AG09319 (cell line): ENCODE data around the gene FOXR1.

ENCODE experiments used
- DNase-seq: peaks from one replicate; pipeline ENCODE4 v3.0.0-alpha.2; 2010; ENCODE audit warnings: low read depth; ENCODE audit errors: extremely low read depth
- CTCF ChIP-seq: IDR thresholded peaks from 2 replicates; pipeline ENCODE4 v1.5.1; 2011; ENCODE audit warnings: low read depth, mild to moderate bottlenecking, inconsistent platforms, low read length, moderate library complexity

FOXR1 gene

GRCh38 chr11:118971646-118972045 is at the start of gene FOXR1:
FOXR1 (plus strand) TSS chr11:118971761; CDS start chr11:118971932, 171 bp downstream.
- no peak for TF ChIP-seq CTCF
- no peak for DNase-seq

GRCh38 chr11:118921929-118922744 is 49.4 kb upstream of the FOXR1 start:
- no peak for TF ChIP-seq CTCF
- DNase-seq = peak; percentile 66

GRCh38 chr11:118922745-118923627 is 48.6 kb upstream of the FOXR1 start:
- TF ChIP-seq CTCF = no peak
- no peak for DNase-seq

- no peak for DNase-seq
- TF ChIP-seq CTCF = no peak
Measured at GRCh38 chr11:118923721-118924587, 47.6 kb upstream of the FOXR1 start.

GRCh38 chr11:118924591-118925585 is 46.7 kb upstream of the FOXR1 start:
- TF ChIP-seq CTCF = no peak
- DNase-seq = no peak

- DNase-seq = no peak
- TF ChIP-seq CTCF = no peak
Measured at GRCh38 chr11:118927554-118928100, 43.9 kb upstream of the FOXR1 start.
